Lower leg skin (tissue), 3 donors: ENCODE measurements around the gene LAMB4.

Source experiments
- CTCF ChIP-seq, 3 donors: fragments of 450-650 bp; IDR thresholded peaks; one replicate each; pipeline ENCODE4 v1.5.1; 2016; ENCODE audit warnings: antibody characterized with exemption in 3 of 3, mild to moderate bottlenecking in 3 of 3, moderate library complexity in 2 of 3
- POLR2A ChIP-seq, 2 donors: fragments of 450-650 bp; IDR thresholded peaks; one replicate each; pipeline ENCODE4 v1.6.1; 2016 to 2017; ENCODE audit warnings: antibody characterized with exemption in 2 of 2, mild to moderate bottlenecking in 1 of 2, moderate library complexity in 1 of 2

DNA sequence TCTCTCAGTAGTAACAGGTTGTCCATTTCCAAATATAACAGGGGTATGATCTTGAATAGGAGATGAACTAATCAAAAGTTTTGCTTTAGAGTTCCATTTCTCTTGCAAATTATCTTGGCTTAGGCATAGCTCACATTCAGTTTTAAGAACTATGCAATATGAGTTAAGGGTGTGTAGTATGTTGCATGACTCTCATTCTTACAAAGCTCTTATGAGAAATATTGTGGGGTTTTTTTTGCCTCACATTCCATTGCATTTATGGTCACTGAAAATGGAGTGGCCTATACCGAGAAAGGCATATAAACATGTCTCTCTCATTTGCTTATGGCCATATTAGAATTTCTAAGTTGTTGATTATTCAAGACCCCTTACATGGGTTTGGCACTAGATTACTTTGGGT lies 78.7 kb downstream of the LAMB4 start:
- TF ChIP-seq CTCF (IDR thresholded peaks at IDR 0.05), result no peak
- TF ChIP-seq POLR2A (IDR thresholded peaks at IDR 0.05), result no peak
